Skin epidermis (tissue), 12 donors: ENCODE measurements around the gene ATP8A1.

ENCODE experiments used
- H3K27ac ChIP-seq, 21 experiments: fragments of 200-600 bp; sonication (generic) in 11 of 21; one replicate each; pipeline ENCODE4 v1.5.0; 2020; ENCODE audit warnings: mild to moderate bottlenecking in 3 of 21, inconsistent platforms in 2 of 21, moderate library complexity in 2 of 21
- H3K4me3 ChIP-seq, 7 experiments: fragments of 200-600 bp; sonication (generic) in 2 of 7; one replicate each; pipeline ENCODE4 v1.5.0; 2020; ENCODE audit warnings: inconsistent platforms in 2 of 7, mild to moderate bottlenecking in 2 of 7, moderate library complexity in 1 of 7

The ATP8A1 gene

DNA sequence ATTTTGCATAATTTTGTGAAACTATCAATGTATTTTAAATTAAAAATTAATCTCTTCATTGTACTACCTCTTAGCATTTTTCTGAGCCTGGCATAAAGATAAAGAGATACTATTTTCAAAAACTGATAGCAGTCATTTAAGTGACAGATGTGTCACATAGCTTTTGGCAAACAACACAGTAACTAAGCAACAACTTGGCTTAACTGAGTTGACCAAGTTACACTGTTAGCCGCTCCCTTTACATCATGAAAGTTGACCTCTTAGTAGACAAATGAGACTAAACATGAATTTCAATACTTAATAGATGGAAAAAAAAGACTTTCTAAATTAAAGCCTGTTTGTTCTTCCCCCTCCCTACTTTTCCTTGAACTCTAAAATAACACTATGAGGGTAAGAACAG, 62.0 kb downstream of the ATP8A1 start:
- Histone ChIP-seq H3K4me3 (no peak overlapping the region), H3K27ac (no peak overlapping the region)

DNA sequence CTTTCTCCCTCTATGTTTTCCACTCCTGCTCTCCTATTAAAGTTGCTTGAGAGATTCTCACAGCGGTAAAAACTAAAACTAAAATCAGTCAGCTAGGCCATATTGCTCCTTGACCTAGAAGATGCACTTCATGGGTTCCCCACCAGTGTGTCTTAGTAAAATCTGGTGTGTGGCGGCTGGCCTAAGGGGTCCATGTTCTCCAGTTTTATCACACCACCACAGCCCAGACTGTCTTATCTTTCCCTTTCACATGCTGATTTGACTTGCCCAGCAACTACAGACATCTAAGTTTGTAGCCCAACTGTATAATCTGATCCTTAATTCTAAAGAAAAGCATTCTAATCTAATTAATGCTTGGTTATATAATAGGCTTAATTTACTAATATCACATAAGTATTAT, 68.0 kb downstream of the ATP8A1 start:
- Histone ChIP-seq H3K27ac (no peak overlapping the region), H3K4me3 (no peak overlapping the region)

DNA sequence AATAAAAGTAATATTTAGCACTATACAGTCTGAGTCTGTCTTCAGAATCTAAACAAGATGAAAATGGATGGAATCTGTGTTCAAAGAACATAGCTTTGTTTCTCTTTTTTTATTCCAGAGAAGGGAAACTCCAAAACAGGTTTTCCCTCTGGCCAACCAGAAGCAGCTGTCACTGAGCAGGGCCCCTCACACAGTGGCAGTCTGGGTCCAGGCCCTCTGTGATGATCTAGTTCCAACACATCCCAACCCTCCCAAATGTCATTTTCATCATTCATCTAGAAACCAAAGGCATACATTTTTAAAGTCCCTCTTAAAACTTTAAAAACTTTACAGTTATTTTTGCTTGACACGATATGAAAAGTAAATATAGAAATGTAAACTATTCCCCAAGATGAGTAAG, 70.1 kb downstream of the ATP8A1 start:
- Histone ChIP-seq H3K4me3 (no peak overlapping the region), H3K27ac (no peak overlapping the region)

DNA sequence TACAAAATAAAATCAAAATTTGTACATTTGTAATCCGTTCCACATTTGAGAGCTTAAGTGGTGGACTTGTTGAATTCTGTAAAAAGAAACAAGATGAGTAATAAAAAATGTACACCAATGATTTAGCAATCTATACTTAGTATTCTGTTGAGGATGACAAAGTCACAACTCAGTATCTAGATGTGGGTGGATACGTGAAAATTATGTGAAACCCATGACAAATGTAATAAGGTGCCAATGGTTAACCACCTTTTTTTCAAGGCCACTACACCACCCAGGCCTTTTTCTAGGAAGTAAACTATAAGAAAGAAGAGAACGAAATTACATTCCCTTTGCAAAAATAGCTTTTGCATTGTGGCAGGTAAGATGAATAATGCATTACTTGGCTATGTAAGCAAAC, 77.0 kb downstream of the ATP8A1 start:
- Histone ChIP-seq H3K4me3 (no peak overlapping the region), H3K27ac (no peak overlapping the region)

DNA sequence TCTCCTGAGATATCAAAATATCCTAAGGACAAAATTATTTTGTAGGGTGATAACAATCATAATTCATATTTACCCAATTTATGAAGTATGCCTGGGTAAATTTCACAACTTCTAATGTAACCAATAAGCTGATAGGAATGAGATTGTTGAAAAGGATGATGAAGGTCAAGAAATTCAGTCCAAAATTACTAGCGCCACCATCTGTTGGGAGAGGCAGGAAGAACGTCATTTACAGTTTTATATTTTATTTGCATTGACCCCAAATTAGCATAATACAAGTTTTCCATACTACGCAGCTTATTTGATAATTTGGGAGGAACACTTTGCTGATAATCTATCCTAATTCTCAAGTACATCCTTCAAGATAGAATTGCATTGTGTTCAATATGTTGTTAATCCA, 78.7 kb downstream of the ATP8A1 start:
- H3K27ac ChIP-seq, result no peak overlapping the region
- no peak overlapping the region for H3K4me3 ChIP-seq

DNA sequence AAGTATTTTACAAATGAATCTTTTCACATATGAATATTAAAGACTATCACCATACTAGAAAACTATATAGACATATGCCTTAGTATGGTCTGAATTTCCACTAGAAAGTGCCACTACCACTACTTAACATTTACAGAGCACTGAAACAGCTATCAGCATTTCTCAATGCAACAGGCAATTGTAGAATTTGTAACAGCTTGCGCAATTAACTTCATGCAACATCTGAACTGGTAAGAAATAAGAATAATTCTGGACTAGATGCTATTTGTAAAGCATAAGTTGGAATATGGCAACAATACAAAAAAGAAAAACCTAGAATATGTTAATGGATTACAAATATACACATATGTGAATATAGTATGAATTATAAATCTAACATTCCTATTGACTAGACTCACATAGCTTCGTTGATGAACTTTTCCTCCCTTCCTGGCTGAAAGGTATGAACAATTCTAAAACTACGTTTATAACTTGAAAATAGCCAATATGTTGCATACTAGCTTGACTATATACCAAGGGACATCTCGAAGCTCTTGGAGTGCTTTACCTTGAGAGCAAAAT, 82.0 kb downstream of the ATP8A1 start:
- Histone ChIP-seq H3K27ac (no peak overlapping the region), H3K4me3 (no peak overlapping the region)

DNA sequence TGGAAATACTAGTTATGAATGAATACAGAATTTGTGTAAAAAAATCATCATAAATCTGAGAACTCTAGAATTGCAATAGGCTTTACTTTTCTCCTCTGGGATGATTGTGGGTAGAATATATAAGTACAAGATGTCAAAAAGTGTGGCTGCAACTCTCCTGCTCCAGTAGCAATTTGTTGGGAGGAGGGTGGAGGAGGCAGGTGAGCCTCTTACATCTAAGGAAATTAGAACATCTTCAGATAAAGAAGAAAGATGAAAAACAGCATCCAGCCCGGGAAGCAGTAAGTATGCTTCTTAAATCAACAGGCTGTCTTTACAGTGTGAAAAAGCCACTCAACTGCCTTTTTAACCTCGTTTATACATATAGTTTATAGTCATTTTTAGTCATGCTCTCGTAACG, 83.7 kb downstream of the ATP8A1 start:
- Histone ChIP-seq H3K27ac (no peak overlapping the region), H3K4me3 (no peak overlapping the region)

DNA sequence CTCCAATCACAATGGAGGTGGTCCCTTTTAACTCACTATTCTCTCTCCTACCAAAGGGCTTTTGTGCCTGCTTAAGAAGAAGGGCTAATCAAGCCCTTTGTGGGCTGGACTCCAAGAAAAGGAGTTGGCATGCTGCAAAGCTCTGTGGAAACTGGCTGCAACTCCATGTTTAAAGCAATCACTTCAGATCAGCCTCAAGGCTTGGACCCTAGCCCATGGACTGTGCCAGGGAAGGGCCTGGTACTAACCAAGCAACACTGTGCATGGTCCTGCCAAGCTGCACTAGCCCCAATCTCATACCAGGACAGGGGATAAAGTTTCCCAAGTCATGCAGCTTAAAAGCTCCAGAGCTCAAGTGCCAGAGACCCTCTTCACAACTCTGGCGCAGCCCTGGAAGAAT, 86.7 kb downstream of the ATP8A1 start:
- H3K4me3 ChIP-seq, result no peak overlapping the region
- no peak overlapping the region for H3K27ac ChIP-seq

DNA sequence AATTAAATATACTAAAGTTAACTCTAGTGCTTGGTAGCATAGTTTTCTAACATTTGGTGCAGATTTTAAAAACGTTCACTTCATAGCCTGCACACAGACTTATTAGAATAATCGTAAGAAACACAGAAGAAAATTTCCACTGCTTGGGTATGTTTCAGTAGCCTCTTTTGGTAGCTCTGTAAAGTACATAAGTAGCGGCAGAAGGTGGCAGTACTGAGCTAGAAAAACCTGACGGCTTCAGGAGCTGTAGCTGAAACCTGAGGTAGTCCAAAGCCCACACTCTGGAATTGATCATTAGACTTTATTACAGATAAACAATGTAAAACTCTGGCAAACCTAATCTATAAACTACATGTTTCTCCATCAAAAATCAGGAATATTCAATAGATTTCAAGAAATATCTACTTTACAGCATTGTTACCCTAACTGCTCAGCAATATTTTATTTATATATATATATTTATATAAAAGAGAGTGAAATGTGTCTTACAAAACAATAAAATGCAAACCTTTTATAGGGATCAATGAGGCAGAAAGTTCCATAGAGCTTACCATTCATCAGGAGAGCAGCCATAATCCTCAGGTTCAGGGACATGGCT, 88.2 kb downstream of the ATP8A1 start:
- Histone ChIP-seq H3K27ac (no peak overlapping the region), H3K4me3 (no peak overlapping the region)

DNA sequence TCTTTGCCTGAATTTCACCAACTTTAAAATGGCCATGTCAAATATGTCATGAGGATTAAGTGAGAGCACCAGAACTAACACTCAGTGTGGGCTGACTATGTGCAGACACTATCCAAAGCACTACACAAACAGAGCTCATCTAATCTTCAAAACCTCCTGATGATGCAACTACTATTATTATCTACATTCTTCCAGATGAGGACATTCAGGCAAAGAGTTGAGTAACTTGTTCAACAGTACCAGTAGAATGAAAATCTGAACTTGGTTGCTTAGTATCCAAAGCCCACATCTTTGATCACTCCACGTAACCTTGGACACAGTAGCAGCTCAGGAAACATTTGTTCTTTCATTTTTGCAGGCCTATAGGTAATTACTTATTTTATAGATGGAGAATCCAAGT, 90.1 kb downstream of the ATP8A1 start:
- H3K27ac ChIP-seq, result no peak overlapping the region
- H3K4me3 ChIP-seq, result no peak overlapping the region

DNA sequence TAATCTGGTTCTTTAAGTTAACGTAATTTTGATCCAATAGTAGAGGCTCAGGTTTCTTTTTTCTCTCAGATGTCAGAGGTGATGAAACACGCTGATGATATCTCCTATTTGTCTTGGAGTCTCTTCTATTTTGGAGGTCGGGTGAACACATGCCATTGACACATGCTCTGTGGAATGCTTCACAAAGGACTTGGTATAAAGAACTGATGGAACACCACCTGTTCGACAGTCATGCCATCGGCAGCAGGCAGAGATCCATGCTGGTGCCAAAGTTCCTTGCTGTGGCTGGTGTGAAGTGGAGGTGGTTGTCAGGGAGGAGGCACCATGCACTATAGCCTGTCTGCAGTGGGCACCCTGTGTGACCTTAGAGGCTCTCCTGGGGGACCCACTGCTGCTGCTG, 94.9 kb downstream of the ATP8A1 start:
- no peak overlapping the region for H3K4me3 ChIP-seq
- H3K27ac ChIP-seq, result no peak overlapping the region

DNA sequence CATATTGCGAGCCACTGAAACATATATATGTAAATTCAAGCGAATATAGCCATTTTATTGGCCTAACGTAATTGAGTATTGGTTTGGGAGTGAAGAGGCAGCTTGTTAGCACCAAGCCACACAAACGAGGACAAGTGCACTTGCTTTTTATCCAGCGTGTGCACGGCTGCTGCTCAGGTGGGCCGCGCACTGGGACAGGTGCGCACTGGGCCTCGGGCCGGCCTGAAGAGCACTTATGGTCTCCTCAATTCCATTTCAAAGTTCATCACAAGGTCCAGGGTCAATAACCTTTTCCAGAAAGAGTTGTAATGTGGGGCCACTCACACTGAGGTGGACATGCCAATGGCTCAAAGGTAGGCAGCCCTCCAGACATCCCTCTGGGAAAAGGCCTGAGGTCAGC, 95.9 kb downstream of the ATP8A1 start:
- H3K27ac ChIP-seq, result no peak overlapping the region

DNA sequence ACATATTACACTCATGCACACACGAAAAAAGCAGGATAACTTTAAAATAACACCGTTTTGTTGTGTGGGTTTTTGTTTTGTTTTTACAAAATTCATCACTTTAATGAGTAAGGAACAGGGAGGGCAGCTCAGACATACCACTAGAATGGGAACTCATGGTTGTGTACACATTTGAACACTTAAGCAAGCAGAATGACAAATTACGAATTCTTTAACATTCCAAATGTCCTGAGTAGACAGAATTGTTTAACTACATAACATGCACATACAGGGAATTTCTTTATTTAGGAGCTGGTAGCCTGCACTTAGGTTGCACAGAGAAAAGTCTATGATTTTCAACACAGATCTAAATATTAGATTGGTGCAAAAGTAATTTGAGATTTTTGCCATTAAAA, 96.4 kb downstream of the ATP8A1 start:
- H3K4me3 ChIP-seq, result no peak overlapping the region
- no peak overlapping the region for H3K27ac ChIP-seq

More for the DNA sequence above, 95.9 kb downstream of the ATP8A1 start:
- no peak overlapping the region for H3K4me3 ChIP-seq

DNA sequence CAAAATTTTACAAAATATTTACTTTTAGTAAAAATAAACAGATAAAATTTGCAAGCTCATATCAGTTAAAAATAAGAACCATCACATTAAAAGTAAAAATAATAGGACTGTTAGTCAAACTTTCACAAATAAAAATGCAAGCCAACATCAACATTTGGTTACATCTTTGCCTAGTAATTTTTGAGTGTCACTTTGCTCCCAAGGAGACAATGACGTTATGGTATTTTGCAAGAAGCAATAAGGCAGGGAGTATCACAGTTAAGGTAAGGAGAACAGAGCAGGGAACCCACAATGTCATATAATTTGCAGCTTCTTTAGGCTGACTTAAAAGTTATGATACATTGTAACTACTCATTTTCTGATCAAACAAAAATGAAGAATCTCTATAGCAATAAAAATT, 98.7 kb downstream of the ATP8A1 start:
- Histone ChIP-seq H3K4me3 (no peak overlapping the region), H3K27ac (no peak overlapping the region)

DNA sequence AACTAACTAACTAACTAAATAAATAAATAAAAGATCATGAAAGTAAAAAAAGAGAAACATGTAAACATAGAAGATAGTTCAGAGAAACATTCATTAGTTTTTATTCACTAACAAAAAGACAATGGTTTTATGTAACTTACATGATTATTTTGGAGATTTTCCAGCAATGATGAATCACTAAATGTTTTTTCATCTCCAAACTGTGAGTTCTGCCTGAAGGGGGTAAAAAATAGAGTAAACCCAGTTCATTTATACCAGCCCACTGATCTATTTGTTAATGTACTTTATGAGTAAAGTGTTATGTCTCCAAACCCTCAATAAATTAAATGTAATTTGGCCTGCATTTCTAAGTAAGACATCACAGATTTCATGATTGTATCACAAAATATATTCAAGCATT, 101.1 kb downstream of the ATP8A1 start:
- no peak overlapping the region for H3K4me3 ChIP-seq
- H3K27ac ChIP-seq, result no peak overlapping the region

DNA sequence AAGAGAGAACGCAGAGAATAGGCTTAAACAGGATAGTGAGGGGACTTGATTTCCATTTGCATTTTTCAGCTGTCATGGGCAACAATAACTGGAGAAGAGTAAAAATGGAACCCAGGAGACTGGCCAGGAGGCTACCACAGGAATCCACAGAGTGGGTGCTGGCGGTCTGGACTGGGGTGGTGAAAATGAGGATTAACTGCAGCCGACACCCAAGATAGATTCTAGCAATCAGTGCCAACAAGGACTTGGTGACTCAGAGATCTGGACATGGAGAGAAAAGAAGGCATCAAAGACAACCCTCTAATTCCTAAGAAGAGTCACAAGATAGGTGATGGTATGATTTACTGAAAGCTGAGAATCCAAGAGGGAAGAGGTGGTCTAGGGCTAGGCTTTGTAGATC, 102.8 kb downstream of the ATP8A1 start:
- H3K27ac ChIP-seq, result no peak overlapping the region
- H3K4me3 ChIP-seq, result no peak overlapping the region

DNA sequence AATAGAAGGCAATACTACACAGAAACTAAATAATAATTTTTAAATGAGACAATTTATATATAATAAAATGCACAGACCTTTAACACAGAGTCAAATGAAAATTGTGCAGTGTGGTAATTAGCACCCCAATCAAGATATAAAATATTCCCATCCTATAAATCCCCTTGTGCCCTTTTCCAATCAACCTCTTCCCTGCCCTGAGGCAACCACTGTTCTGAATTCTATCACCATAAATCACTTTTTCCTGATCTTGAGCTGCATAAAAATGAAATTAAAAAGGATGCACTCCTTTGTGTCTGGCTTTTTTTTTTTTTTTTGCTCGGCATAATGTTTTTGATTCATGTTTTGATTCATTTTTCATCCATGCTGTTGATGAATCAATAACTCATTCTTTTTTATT, 107.0 kb downstream of the ATP8A1 start:
- H3K4me3 ChIP-seq, result no peak overlapping the region
- H3K27ac ChIP-seq, result no peak overlapping the region

DNA sequence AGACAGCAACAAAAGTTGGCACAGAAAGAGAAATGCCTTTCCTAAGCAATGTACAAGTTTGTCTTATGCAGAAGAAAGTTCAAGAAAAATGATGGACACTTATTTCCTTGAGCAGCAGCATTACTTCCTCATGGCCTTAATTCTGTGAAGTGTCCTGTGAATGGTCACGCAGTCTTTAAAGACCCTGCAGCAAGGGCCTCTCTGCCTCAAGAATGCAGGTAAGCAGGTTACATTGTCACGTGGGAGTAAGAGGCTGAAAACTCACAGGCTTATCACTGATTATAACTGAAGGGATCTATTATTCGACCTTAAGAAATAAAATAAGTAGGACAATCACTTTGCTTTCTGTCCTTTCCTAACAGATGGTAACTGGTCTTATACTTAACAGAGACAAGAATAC, 109.1 kb downstream of the ATP8A1 start:
- Histone ChIP-seq H3K27ac (no peak overlapping the region), H3K4me3 (no peak overlapping the region)

DNA sequence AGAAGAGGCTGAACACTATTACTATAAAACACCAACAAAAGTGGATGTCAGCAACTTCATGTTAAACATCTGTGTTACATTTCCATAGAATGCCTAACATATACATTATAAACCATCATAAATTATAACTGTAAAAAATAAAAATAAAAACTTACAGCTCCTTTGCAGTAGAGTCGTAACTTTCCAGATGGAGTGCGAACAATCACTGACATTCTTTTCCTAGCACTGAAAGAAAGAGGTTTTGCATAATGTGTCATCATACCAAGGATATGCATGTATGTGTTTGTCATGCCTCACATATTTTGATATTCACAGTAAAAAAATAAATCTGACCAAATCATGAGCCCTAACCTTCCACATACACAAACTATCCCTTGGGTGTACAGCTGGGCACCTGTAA, 113.1 kb downstream of the ATP8A1 start:
- Histone ChIP-seq H3K4me3 (no peak overlapping the region), H3K27ac (no peak overlapping the region)

DNA sequence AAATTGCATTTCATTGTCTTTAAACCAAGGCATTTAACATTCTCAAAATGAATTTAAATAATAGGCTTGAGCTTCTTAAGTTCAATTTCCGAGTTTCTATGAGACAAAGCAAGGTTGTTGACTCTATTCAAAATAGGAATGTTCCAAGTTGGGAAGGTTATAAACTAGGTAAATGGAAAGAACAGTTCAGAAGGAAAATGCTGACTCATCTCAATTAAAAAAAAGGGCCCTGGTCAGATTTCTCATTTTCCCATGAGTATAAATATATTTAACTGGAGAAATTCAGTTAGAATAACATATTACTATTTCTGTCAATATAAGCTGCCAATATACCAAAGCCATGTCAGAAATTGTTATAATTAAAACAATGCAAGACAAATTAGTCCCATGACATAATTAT, 113.8 kb downstream of the ATP8A1 start:
- Histone ChIP-seq H3K27ac (no peak overlapping the region), H3K4me3 (no peak overlapping the region)

DNA sequence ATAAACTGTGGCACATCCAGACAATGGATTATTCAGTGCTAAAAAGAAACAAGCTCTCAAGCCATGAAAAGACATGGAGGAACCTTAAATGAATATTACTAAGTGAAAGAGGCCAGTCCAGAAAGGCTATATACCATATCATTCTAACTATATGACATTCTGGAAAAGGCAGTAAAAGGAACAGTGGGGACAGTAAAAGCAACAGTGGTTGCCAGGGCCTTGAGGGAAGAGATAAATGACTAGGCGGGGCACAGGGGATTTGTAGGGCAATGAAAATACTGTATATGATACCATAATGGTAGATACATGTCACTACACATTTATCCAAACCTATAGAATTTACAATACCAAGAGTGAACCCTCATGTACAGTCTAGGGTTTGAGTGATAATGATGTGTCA, 115.3 kb downstream of the ATP8A1 start:
- no peak overlapping the region for H3K4me3 ChIP-seq
- no peak overlapping the region for H3K27ac ChIP-seq

DNA sequence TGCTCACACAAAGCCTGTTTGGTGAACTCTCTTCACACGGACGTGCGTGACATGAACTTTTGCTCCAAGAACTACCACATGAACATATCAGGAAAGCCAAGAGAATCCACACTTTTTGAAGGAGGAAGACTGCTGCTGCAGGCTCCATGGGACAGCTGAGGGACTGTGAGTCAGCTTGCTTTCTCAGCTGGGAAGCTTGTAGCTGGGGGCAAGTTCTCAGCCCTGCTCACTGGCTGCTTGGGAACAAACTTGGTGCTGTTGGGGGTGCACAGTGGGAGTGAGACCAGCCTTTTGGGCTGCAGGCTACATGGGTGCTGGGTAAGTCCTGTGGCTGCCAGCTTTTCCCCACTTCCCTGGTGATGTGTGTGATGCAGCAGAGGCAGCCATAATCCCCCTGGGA, 123.9 kb downstream of the ATP8A1 start:
- no peak overlapping the region for H3K27ac ChIP-seq
- H3K4me3 ChIP-seq, result no peak overlapping the region
